AG08395 (cell line): ENCODE measurements around the gene SLX9.
A peak's percentile ranks its signal among the peaks of the same experiment; 100 is the strongest.

Source experiments
- DNase-seq: peaks from one replicate; pipeline ENCODE4 v3.0.0; 2012; ENCODE audit warnings: mixed read lengths, low spot score

The SLX9 gene

GRCh38 chr21:44930543-44930981, 9.3 kb upstream of the SLX9 start:
- DNase-seq = no peak

- DNase-seq = peak; percentile 55
Observed at GRCh38 chr21:44931137-44931500, 8.7 kb upstream of the SLX9 start.

- DNase-seq = no peak
Observed at GRCh38 chr21:44931501-44932407, 8.1 kb upstream of the SLX9 start.

- DNase-seq = peak; percentile 70
Observed at GRCh38 chr21:44932408-44933181, 7.2 kb upstream of the SLX9 start.

- no peak for DNase-seq
Observed at GRCh38 chr21:44933199-44933917, 6.5 kb upstream of the SLX9 start.

- no peak for DNase-seq
Observed at GRCh38 chr21:44933918-44934260, 5.9 kb upstream of the SLX9 start.

GRCh38 chr21:44934276-44934675, 5.6 kb upstream of the SLX9 start:
- DNase-seq = no peak

GRCh38 chr21:44934797-44935532, 4.9 kb upstream of the SLX9 start:
- no peak for DNase-seq

GRCh38 chr21:44935533-44935927, 4.3 kb upstream of the SLX9 start:
- DNase-seq = no peak

GRCh38 chr21:44938772-44939531, 877 bp upstream of the SLX9 start:
- no peak for DNase-seq

GRCh38 chr21:44940116-44940631, 345 bp downstream of the SLX9 start:
- peak; percentile 10 for DNase-seq

GRCh38 chr21:44941567-44941966, 1.7 kb downstream of the SLX9 start:
- DNase-seq = no peak

- DNase-seq = no peak
Observed at GRCh38 chr21:44942566-44942965, 2.7 kb downstream of the SLX9 start.

- DNase-seq = no peak
Observed at GRCh38 chr21:44943005-44943685, 3.3 kb downstream of the SLX9 start.

GRCh38 chr21:44943686-44944550, 4.1 kb downstream of the SLX9 start:
- no peak for DNase-seq

GRCh38 chr21:44944596-44944995, 4.8 kb downstream of the SLX9 start:
- DNase-seq = no peak

GRCh38 chr21:44946254-44947041, 6.6 kb downstream of the SLX9 start:
- DNase-seq = no peak

- DNase-seq = no peak
Observed at GRCh38 chr21:44947111-44947929, 7.5 kb downstream of the SLX9 start.
